OCI-LY7 (cell line): Measurements from ENCODE around the gene PICALM. TPM values are rescaled to one million over a fixed set of nuclear protein-coding genes. Genes with fewer than 3 reads are reported as not detected.

Source experiments
- BruUV-seq: library from RNA; stranded (reverse); fragments of 400-500 nt; replicated peaks from 2 replicates; lab custom pipeline; 2021; lab: Mats Ljungman, UMichigan
- CTCF ChIA-PET: fragments of 300-600 bp; sonication (Branson Sonifier 250); formaldehyde crosslinking; loops from one replicate; lab custom pipeline; 2022; ENCODE audit warnings: antibody characterized with exemption; ENCODE audit not compliant: unreplicated experiment; lab: Charles Lee
- POLR2A ChIA-PET: fragments of 300-600 bp; sonication (Branson Sonifier 250); formaldehyde crosslinking; loops from one replicate; lab custom pipeline; 2022; ENCODE audit warnings: antibody characterized with exemption; lab: Charles Lee
- DNase-seq: peaks from one replicate; pipeline ENCODE4 v3.0.0-alpha.2; 2015; ENCODE audit warnings: low spot score
- H2AFZ ChIP-seq: fragments of 200-600 bp; sonication (generic), shearing (Covaris generic); 2 replicates; pipeline ENCODE4 v1.6.1; 2014; ENCODE audit warnings: mild to moderate bottlenecking, antibody characterized with exemption, low read length, moderate library complexity
- H3K27ac ChIP-seq: fragments of 200-600 bp; sonication (generic); 2 replicates; pipeline ENCODE4 v1.5.1; 2014; ENCODE audit warnings: mixed run types, low read depth, mild to moderate bottlenecking, moderate library complexity, low read length, inconsistent platforms; ENCODE audit not compliant: poor library complexity, severe bottlenecking
- H3K36me3 ChIP-seq: fragments of 200-600 bp; sonication (generic); 2 replicates; pipeline ENCODE4 v1.6.1; 2014; ENCODE audit warnings: mild to moderate bottlenecking, antibody characterized with exemption, low read length, moderate library complexity, mixed read lengths; ENCODE audit not compliant: insufficient read depth
- H3K4me1 ChIP-seq: fragments of 200-600 bp; sonication (generic); 2 replicates; pipeline ENCODE4 v1.5.1; 2014; ENCODE audit warnings: mild to moderate bottlenecking, low read length; ENCODE audit not compliant: insufficient read depth, poor library complexity, severe bottlenecking
- H3K4me2 ChIP-seq: fragments of 200-600 bp; sonication (generic); 2 replicates; pipeline ENCODE4 v1.6.1; 2014; ENCODE audit warnings: mild to moderate bottlenecking, low read length
- H3K4me3 ChIP-seq: fragments of 200-600 bp; sonication (generic); 2 replicates; pipeline ENCODE4 v1.5.1; 2014; ENCODE audit warnings: mild to moderate bottlenecking, low read depth, low read length; ENCODE audit not compliant: poor library complexity, severe bottlenecking
- H3K79me2 ChIP-seq: fragments of 200-600 bp; sonication (generic); 2 replicates; pipeline ENCODE4 v1.6.1; 2016; ENCODE audit warnings: low read depth, mild to moderate bottlenecking, low read length, moderate library complexity, mixed read lengths; ENCODE audit not compliant: insufficient read depth
- H3K9me2 ChIP-seq: fragments of 200-600 bp; sonication (generic); 2 replicates; pipeline ENCODE4 v1.6.1; 2016; ENCODE audit warnings: mild to moderate bottlenecking, low read length, mixed read lengths; ENCODE audit not compliant: insufficient read depth
- H3K9me3 ChIP-seq: fragments of 200-600 bp; sonication (generic); 2 replicates; pipeline ENCODE4 v1.6.1; 2014; ENCODE audit warnings: mild to moderate bottlenecking, mixed run types, low read length, mixed read lengths
- H4K20me1 ChIP-seq: fragments of 200-600 bp; sonication (generic); 2 replicates; pipeline ENCODE4 v1.6.1; 2014; ENCODE audit warnings: mild to moderate bottlenecking, antibody characterized with exemption, low read length, moderate library complexity, mixed read lengths; ENCODE audit not compliant: insufficient read depth
- CTCF ChIP-seq: fragments of 200-600 bp; sonication (generic); conservative IDR thresholded peaks from 2 replicates; pipeline ENCODE4 v1.5.1; 2014; ENCODE audit warnings: mild to moderate bottlenecking, antibody characterized with exemption, low read length, moderate library complexity, mixed read lengths
- EZH2phosphoT487 ChIP-seq: fragments of 200-600 bp; sonication (generic); IDR thresholded peaks from 2 replicates; pipeline ENCODE4 v1.6.1; 2018; ENCODE audit warnings: low read depth, borderline replicate concordance, mild to moderate bottlenecking, mixed run types, antibody characterized with exemption, low read length, moderate library complexity, mixed read lengths
- intact Hi-C: fragments of 100-400 bp; cut with micrococcal nuclease; formaldehyde crosslinking; loops from one replicate; pipeline ENCODE4 v1.10.0; 2022; ENCODE audit not compliant: unreplicated experiment
- total RNA-seq, 2 experiments: library from RNA; depleted of rRNA in 1 of 2; stranded (reverse); fragments of >200 nt in 1 of 2; shearing (Covaris generic) in 1 of 2; gene quantifications; 2 replicates each; pipeline ENCODE4 v1.2.3, GENCODE V29; 2014 to 2022

The PICALM gene
- total RNA-seq, 2 experiments from 2014 or later: 77.9 to 108 TPM

GRCh38 chr11:85947431-85948272, 121.2 kb downstream of the PICALM start:
- Histone ChIP-seq H2AFZ (no peak overlapping the region), H3K4me1 (no peaks in the 10 kb centered on the region), H3K9me2 (no peaks in the 10 kb centered on the region), H3K4me2 (no peak overlapping the region), H3K27ac (no peak overlapping the region), H3K79me2 (no peaks in the 10 kb centered on the region), H3K4me3 (no peak overlapping the region), H3K9me3 (peaks cover 19% of the 10 kb centered on the region; the same call in 1 of the 2 replicates), H4K20me1 (no peaks in the 10 kb centered on the region), H3K36me3 (no peaks in the 10 kb centered on the region)
- POLR2A ChIA-PET: interaction anchor here (0.7 kb wide), 1 partner anchor 254 kb away, joined by 4 read pairs; no protein-coding TSS in a partner anchor
- CTCF ChIA-PET: no interaction called here
- BruUV-seq: no TSS peak
- intact Hi-C loops: loop anchor here (10.0 kb wide), 1 partner anchor 267 kb away; no protein-coding TSS in a partner anchor
- no peak for DNase-seq
- no peak for TF ChIP-seq CTCF
- no peak for TF ChIP-seq EZH2phosphoT487

GRCh38 chr11:85946221-85946620, 122.7 kb downstream of the PICALM start:
- Histone ChIP-seq H3K4me3 (no peak overlapping the region), H2AFZ (no peak overlapping the region)

More at GRCh38 chr11:85946221-85946620, 122.7 kb downstream of the PICALM start:
- H3K4me2 ChIP-seq: no peak overlapping the region
- TF ChIP-seq EZH2phosphoT487 (no peak), CTCF (no peak)
- no peaks in the 10 kb centered on the region for H3K4me1 ChIP-seq
- peaks cover 19% of the 10 kb centered on the region; the same call in 1 of the 2 replicates for H3K9me3 ChIP-seq
- no peak overlapping the region for H3K27ac ChIP-seq
- no peaks in the 10 kb centered on the region for H3K36me3 ChIP-seq
- H3K9me2 ChIP-seq: no peaks in the 10 kb centered on the region
- no peaks in the 10 kb centered on the region for H3K79me2 ChIP-seq
- ChIA-PET POLR2A (interaction anchor here (0.5 to 0.8 kb wide), 2 partner anchors 22 to 344 kb away, joined by 3 to 4 read pairs; no protein-coding TSS in a partner anchor), CTCF (no interaction called here)
- no peaks in the 10 kb centered on the region for H4K20me1 ChIP-seq
- no peak for DNase-seq
- intact Hi-C loops: loop anchor here (10.0 kb wide), 1 partner anchor 269 kb away; no protein-coding TSS in a partner anchor
- no TSS peak for BruUV-seq
